GM12891 (cell line): ENCODE data around the gene ACSL3.

Experiments
- POLR2A ChIP-seq: IDR thresholded peaks from 2 replicates; pipeline ENCODE4 v1.6.1; 2011; ENCODE audit warnings: low read depth, low read length, control low read depth
- POLR2AphosphoS5 ChIP-seq: IDR thresholded peaks from 2 replicates; pipeline ENCODE4 v1.6.1; 2011; ENCODE audit warnings: low read depth, low read length, control low read depth
- SPI1 ChIP-seq: IDR thresholded peaks from 2 replicates; pipeline ENCODE4 v1.6.1; 2011; ENCODE audit warnings: low read depth, low read length, control low read depth
- TAF1 ChIP-seq: IDR thresholded peaks from 2 replicates; pipeline ENCODE4 v1.6.1; 2011; ENCODE audit warnings: low read depth, low read length, control low read depth

- TF ChIP-seq POLR2A (no peak), POLR2AphosphoS5 (no peak), SPI1 (no peak), TAF1 (no peak)
These were observed 111.6 kb downstream of the ACSL3 start for GRCh38 chr2:222972420-222972819.
